ENCODE measurements around the gene PLCD1. TPM values are rescaled to one million over a fixed set of nuclear protein-coding genes. Genes with fewer than 3 reads are reported as not detected.

PLCD1 gene
- total and polyA plus RNA-seq, 2 of the 8 experiments (the other 6 are each of a cell fraction or from before 2014, with no cell fraction given): 15.3 to 19.2 TPM

GRCh38 chr3:38000965-38001455 is 28.4 kb downstream of the PLCD1 start:
- no peak for DNase-seq (ENCODE audit: low read depth in 1 of 2, low spot score in 2 of 2)
- H3K27ac ChIP-seq (ENCODE audit: low read depth, low read length): no peak overlapping the region
- no peak overlapping the region for H3K4me3 ChIP-seq (ENCODE audit: extremely low read depth in 1 of 4, insufficient read depth in 2 of 4, low read depth in 3 of 4, low read length in 4 of 4)
- no peak overlapping the region for H2BK12ac ChIP-seq (ENCODE audit: low read depth, low read length)
- peaks cover 5% of the 10 kb centered on the region; the same call in 1 of the 2 replicates for H3K23me2 ChIP-seq (ENCODE audit: low read depth, low read length)
- no peak overlapping the region for H3K56ac ChIP-seq (replicated peaks; ENCODE audit: insufficient read length, low read depth, low read length)
- H4K91ac ChIP-seq (replicated peaks; ENCODE audit: insufficient read length, low read length): no peak overlapping the region
- POLR2A ChIA-PET (ENCODE audit: partially characterized antibody): no interaction called here
- H3K18ac ChIP-seq (ENCODE audit: extremely low read depth, low read length): no peak overlapping the region
- H3K27me3 ChIP-seq (replicated peaks in 1 of 4; ENCODE audit: control insufficient read depth in 3 of 4, extremely low read depth in 1 of 4, insufficient read depth in 3 of 4, low read length in 3 of 4): peaks cover 0 to 13% (median 5%) of the 10 kb centered on the region in 4 experiments; a peak in 2 of 7 replicates
- no peak overlapping the region for H4K5ac ChIP-seq (ENCODE audit: insufficient read length, low read depth, low read length)
- peaks cover 0 to 10% (median 7%) of the 10 kb centered on the region in 4 experiments; a peak in 6 of 7 replicates for H3K4me1 ChIP-seq (replicated peaks in 1 of 4; ENCODE audit: control insufficient read depth in 3 of 4, insufficient read depth in 4 of 4, low read length in 3 of 4)
- H3K14ac ChIP-seq (ENCODE audit: insufficient read length): no peak overlapping the region
- FAIRE-seq: no peak
- peak overlapping the region; percentile 37; the same call in 1 of the 2 replicates for H2BK15ac ChIP-seq (ENCODE audit: low read length)
- peaks cover 0 to 6% of the 10 kb centered on the region in 2 experiments for H4K20me1 ChIP-seq (replicated peaks in 1 of 2; ENCODE audit: control insufficient read depth in 1 of 2, insufficient read depth in 2 of 2, low read length in 2 of 2)
- H3K79me1 ChIP-seq (ENCODE audit: low read depth, low read length): no peaks in the 10 kb centered on the region; the same call in 1 of the 2 replicates
- no peak overlapping the region for H3K4me2 ChIP-seq (ENCODE audit: insufficient read depth in 1 of 2, low read depth in 2 of 2, low read length in 2 of 2)
- H3K9ac ChIP-seq (replicated peaks in 1 of 4; ENCODE audit: extremely low read depth in 1 of 4, low read depth in 3 of 4, low read length in 3 of 4): no peak overlapping the region
- WGBS, 2 experiments (ENCODE audit: extremely low coverage in 1 of 2, insufficient coverage in 1 of 2, insufficient read length in 1 of 2, insufficient replicate concordance in 2 of 2, low coverage in 1 of 2, low lambda C conversion rate in 2 of 2, missing lambda C conversion rate in 1 of 2): 87% methylated on average over 6 of the region's 6 CpGs; no CpG with 5 or more reads in 1 of the 2 experiments
- H2BK5ac ChIP-seq (ENCODE audit: low read depth, low read length): no peak overlapping the region; the same call in 1 of the 2 replicates
- CTCF ChIA-PET (ENCODE audit: partially characterized antibody): interaction anchor here (0.7 to 5.3 kb wide), 19 partner anchors 11 to 655 kb away, joined by 3 to 75 read pairs (median 4); partner anchors contain the start of genes PLCD1 and VILL
- no peaks in the 10 kb centered on the region for H3K79me2 ChIP-seq (ENCODE audit: control insufficient read depth in 1 of 2, insufficient read depth in 2 of 2, low read length in 2 of 2)
- peaks cover 0 to 2% (median under 1%) of the 10 kb centered on the region in 4 experiments; a peak in 1 of 8 replicates for H3K36me3 ChIP-seq (ENCODE audit: control insufficient read depth in 2 of 4, insufficient read depth in 4 of 4, low read length in 3 of 4)
- no peak overlapping the region for H3K23ac ChIP-seq (ENCODE audit: insufficient read length)
- no peak overlapping the region for H2AFZ ChIP-seq (ENCODE audit: low read length)
- no peak overlapping the region for H2BK20ac ChIP-seq (ENCODE audit: low read length)
- no peaks in the 10 kb centered on the region for H3K9me3 ChIP-seq (ENCODE audit: insufficient read depth in 2 of 2, low read depth in 1 of 2, low read length in 1 of 2)
- no peak overlapping the region for H4K8ac ChIP-seq (ENCODE audit: extremely low read depth, insufficient read depth, low read length)
- no peak overlapping the region for H2AK5ac ChIP-seq (ENCODE audit: low read depth, low read length)
- no peak overlapping the region for H3K4ac ChIP-seq (replicated peaks; ENCODE audit: insufficient read length, low read depth, low read length)
- no peak overlapping the region for H2BK120ac ChIP-seq (replicated peaks; ENCODE audit: low read depth, low read length)
- TF ChIP-seq EZH2 (IDR thresholded peaks at IDR 0.05; ENCODE audit: low read depth, low read length, severe bottlenecking) (no peak), BCL11A (IDR thresholded peaks at IDR 0.05; ENCODE audit: low read depth in 2 of 2, low read length in 2 of 2) (no peak), SIN3A (conservative IDR thresholded peaks at IDR 0.05 in 1 of 2, IDR thresholded peaks at IDR 0.05 in 1 of 2; ENCODE audit: low read depth in 1 of 2, low read length in 2 of 2) (no peak), POU5F1 (IDR thresholded peaks at IDR 0.05; ENCODE audit: low read depth, low read length) (no peak), BRCA1 (IDR thresholded peaks at IDR 0.05; ENCODE audit: low read depth, low read length) (no peak), USF2 (IDR thresholded peaks at IDR 0.05; ENCODE audit: low read length) (no peak), PHF8 (conservative IDR thresholded peaks at IDR 0.05; ENCODE audit: low read depth, low read length) (no peak), TBP (IDR thresholded peaks at IDR 0.05; ENCODE audit: low read depth, low read length) (no peak), E2F6 (IDR thresholded peaks at IDR 0.05) (no peak), GTF2F1 (IDR thresholded peaks at IDR 0.05; ENCODE audit: borderline replicate concordance, low read depth, low read length) (no peak)
